Measurements from ENCODE around the gene ORC5. TPM values are rescaled to one million over a fixed set of nuclear protein-coding genes. Genes with fewer than 3 reads are reported as not detected.

The ORC5 gene
- total and polyA plus RNA-seq, 10 of the 15 experiments (the other 5 are each of a cell fraction or from before 2014, with no cell fraction given), result 14.8 to 58.6 (median 30.3) TPM

DNA sequence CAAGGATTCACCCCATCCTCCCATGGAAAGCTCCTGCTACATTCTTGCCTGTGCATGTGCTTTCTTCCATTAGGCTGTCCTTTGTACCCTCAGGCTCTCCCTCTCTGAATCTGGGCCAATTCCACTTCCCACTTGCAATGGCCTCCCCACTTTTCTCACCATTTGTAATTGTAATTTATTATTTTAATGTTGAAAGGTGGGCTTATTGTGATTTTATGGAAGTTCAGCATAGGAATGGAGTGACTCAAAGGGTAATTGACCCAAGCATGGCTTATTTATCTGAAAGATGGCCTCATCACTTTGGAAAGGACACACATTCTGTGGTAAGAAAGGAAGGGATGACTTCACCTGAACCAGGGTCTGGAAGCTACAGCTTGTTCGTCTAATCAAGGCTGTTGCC is 46.9 kb upstream of the ORC5 start:
- H3K4me2 ChIP-seq (ENCODE audit: control insufficient read depth, insufficient read depth), result no peak overlapping the region
- no peak overlapping the region for H3K4me3 ChIP-seq
- 4% methylated on average over 1 of the region's 1 CpG for WGBS (ENCODE audit: insufficient coverage, insufficient replicate concordance, low lambda C conversion rate, missing lambda C conversion rate)
- ChIA-PET SMC1A (ENCODE audit: uncharacterized antibody, unreplicated experiment) (no interaction called here), POLR2A (no interaction called here), RAD21 (ENCODE audit: unreplicated experiment) (no interaction called here), CTCF (interaction anchor here (1.8 kb wide), 1 partner anchor 13 kb away, joined by 8 read pairs; no protein-coding TSS in a partner anchor)
- DNase-seq (ENCODE audit: low read depth, low spot score) (no peak), ATAC-seq (no peak), FAIRE-seq (no peak)
- no peaks in the 10 kb centered on the region for H3K79me2 ChIP-seq (ENCODE audit: control insufficient read depth, insufficient read depth, low read length)
- no peak overlapping the region for H2AFZ ChIP-seq (ENCODE audit: control insufficient read depth, low read depth, low read length)
- intact Hi-C loops (cut with micrococcal nuclease; ENCODE audit: unreplicated experiment) (no loop called here), in situ Hi-C loops (cut with MboI) (no loop called here)
- no peaks in the 10 kb centered on the region for H3K27me3 ChIP-seq (replicated peaks in 1 of 2; ENCODE audit: control insufficient read depth in 2 of 2, insufficient read depth in 2 of 2, low read length in 1 of 2)
- no peaks in the 10 kb centered on the region for H3K36me3 ChIP-seq (ENCODE audit: control insufficient read depth in 2 of 2, insufficient read depth in 2 of 2, low read length in 1 of 2)
- no TSS peak for BruUV-seq (replicated peaks)
- no peak overlapping the region for H3K27ac ChIP-seq (ENCODE audit: control insufficient read depth, insufficient read depth)
- H4K20me1 ChIP-seq (ENCODE audit: control insufficient read depth, insufficient read depth), result no peaks in the 10 kb centered on the region
- TF ChIP-seq, protein P1, sequence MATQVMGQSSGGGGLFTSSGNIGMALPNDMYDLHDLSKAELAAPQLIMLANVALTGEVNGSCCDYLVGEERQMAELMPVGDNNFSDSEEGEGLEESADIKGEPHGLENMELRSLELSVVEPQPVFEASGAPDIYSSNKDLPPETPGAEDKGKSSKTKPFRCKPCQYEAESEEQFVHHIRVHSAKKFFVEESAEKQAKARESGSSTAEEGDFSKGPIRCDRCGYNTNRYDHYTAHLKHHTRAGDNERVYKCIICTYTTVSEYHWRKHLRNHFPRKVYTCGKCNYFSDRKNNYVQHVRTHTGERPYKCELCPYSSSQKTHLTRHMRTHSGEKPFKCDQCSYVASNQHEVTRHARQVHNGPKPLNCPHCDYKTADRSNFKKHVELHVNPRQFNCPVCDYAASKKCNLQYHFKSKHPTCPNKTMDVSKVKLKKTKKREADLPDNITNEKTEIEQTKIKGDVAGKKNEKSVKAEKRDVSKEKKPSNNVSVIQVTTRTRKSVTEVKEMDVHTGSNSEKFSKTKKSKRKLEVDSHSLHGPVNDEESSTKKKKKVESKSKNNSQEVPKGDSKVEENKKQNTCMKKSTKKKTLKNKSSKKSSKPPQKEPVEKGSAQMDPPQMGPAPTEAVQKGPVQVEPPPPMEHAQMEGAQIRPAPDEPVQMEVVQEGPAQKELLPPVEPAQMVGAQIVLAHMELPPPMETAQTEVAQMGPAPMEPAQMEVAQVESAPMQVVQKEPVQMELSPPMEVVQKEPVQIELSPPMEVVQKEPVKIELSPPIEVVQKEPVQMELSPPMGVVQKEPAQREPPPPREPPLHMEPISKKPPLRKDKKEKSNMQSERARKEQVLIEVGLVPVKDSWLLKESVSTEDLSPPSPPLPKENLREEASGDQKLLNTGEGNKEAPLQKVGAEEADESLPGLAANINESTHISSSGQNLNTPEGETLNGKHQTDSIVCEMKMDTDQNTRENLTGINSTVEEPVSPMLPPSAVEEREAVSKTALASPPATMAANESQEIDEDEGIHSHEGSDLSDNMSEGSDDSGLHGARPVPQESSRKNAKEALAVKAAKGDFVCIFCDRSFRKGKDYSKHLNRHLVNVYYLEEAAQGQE (IDR thresholded peaks at IDR 0.05; ENCODE audit: low read depth, low read length), result no peak
- TF ChIP-seq CEBPB (IDR thresholded peaks at IDR 0.05; ENCODE audit: borderline replicate concordance in 1 of 2, low read depth in 2 of 2, low read length in 2 of 2), result no peak
- no peak for TF ChIP-seq GABPA (IDR thresholded peaks at IDR 0.05; ENCODE audit: low read depth)
- no peak for TF ChIP-seq MEF2A (IDR thresholded peaks at IDR 0.05; ENCODE audit: insufficient read depth, low read depth, low read length)
- no peak for TF ChIP-seq RELA (IDR thresholded peaks at IDR 0.05; ENCODE audit: borderline replicate concordance, partially characterized antibody)
- no peak for TF ChIP-seq RB1 (IDR thresholded peaks at IDR 0.05; ENCODE audit: borderline replicate concordance)
- TF ChIP-seq BACH1 (IDR thresholded peaks at IDR 0.05; ENCODE audit: borderline replicate concordance), result no peak
- TF ChIP-seq NFYB (IDR thresholded peaks at IDR 0.05; ENCODE audit: insufficient read depth, low read depth, low read length), result no peak
- TF ChIP-seq ZNF217 (IDR thresholded peaks at IDR 0.05), result no peak
- TF ChIP-seq, protein P2, sequence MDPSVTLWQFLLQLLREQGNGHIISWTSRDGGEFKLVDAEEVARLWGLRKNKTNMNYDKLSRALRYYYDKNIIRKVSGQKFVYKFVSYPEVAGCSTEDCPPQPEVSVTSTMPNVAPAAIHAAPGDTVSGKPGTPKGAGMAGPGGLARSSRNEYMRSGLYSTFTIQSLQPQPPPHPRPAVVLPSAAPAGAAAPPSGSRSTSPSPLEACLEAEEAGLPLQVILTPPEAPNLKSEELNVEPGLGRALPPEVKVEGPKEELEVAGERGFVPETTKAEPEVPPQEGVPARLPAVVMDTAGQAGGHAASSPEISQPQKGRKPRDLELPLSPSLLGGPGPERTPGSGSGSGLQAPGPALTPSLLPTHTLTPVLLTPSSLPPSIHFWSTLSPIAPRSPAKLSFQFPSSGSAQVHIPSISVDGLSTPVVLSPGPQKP (IDR thresholded peaks at IDR 0.05; ENCODE audit: low read depth, low read length), result no peak
- no peak for TF ChIP-seq CREB1 (IDR thresholded peaks at IDR 0.05; ENCODE audit: low read depth)
- no peak overlapping the region for H3K9ac ChIP-seq (ENCODE audit: control insufficient read depth, insufficient read depth, low read length)
- H3K4me1 ChIP-seq (ENCODE audit: control insufficient read depth, insufficient read depth, low read length), result no peaks in the 10 kb centered on the region
- H3K9me3 ChIP-seq (replicated peaks; ENCODE audit: control insufficient read depth, insufficient read depth, low read length), result no peaks in the 10 kb centered on the region
